T-helper 1 cell treated with Interleukin-12 subunit alpha and Interleukin-12 subunit beta and Interleukin-4 antibody, amounts not matched to agents 30 ng/mL and 1 ng/mL, for 36 hours (primary cell): ENCODE results near the gene KLK1. TPM values are rescaled to one million over a fixed set of nuclear protein-coding genes. Genes with fewer than 3 reads are reported as not detected.
"Not testable (repeated sequence)": the region's sequence is repeated elsewhere in the genome, so short reads cannot be mapped to it uniquely, and the experiment has no call there.

Experiments
- intact Hi-C: fragments of 100-400 bp; cut with micrococcal nuclease; formaldehyde crosslinking; loops from one replicate; pipeline ENCODE4 v1.15.1; 2024
- total RNA-seq: library from RNA; stranded (reverse); gene quantifications from 2 replicates; pipeline ENCODE4 v1.2.3, GENCODE V29; 2022

KLK1 gene
- total RNA-seq, 1 donor from 2014 or later = 1.6 TPM

- intact Hi-C loops = loop anchor here (1.0 kb wide), 2 partner anchors 13 to 18 kb away; no protein-coding TSS in a partner anchor
These were observed 5.4 kb downstream of the KLK1 start for GRCh38 chr19:50817941-50818858.

- intact Hi-C loops = no loop called here
These were observed 8.1 kb downstream of the KLK1 start for GRCh38 chr19:50815439-50815838.

- intact Hi-C loops = no loop called here
These were observed 8.7 kb downstream of the KLK1 start for GRCh38 chr19:50814883-50815282.

- intact Hi-C loops = no loop called here
These were observed 11.1 kb downstream of the KLK1 start for GRCh38 chr19:50812474-50812873.

GRCh38 chr19:50811622-50812238, 11.9 kb downstream of the KLK1 start:
- intact Hi-C loops = not testable (repeated sequence)

- intact Hi-C loops = loop anchor here (10.0 kb wide), 4 partner anchors 526 to 934 kb away; partner anchors contain the start of genes AKT1S1, C19orf84 and TBC1D17
These were observed 14.7 kb downstream of the KLK1 start for GRCh38 chr19:50808856-50809255.

- intact Hi-C loops = loop anchor here (1.0 to 10.0 kb wide), 14 partner anchors 14 to 930 kb away; partner anchors contain the start of genes AKT1S1, C19orf84, CTU1 and JOSD2
These were observed 18.9 kb downstream of the KLK1 start for GRCh38 chr19:50804420-50805272.

GRCh38 chr19:50803633-50804419, 19.8 kb downstream of the KLK1 start:
- intact Hi-C loops = loop anchor here (1.0 to 10.0 kb wide), 9 partner anchors 76 to 929 kb away; partner anchors contain the start of genes AKT1S1, C19orf84, CTU1 and JOSD2

GRCh38 chr19:50801107-50801506, 22.5 kb downstream of the KLK1 start:
- intact Hi-C loops = loop anchor here (10.0 kb wide), 4 partner anchors 534 to 926 kb away; partner anchors contain the start of genes AKT1S1, C19orf84 and TBC1D17

- intact Hi-C loops = no loop called here
These were observed 24.1 kb downstream of the KLK1 start for GRCh38 chr19:50799547-50799851.

- intact Hi-C loops = no loop called here
These were observed 24.7 kb downstream of the KLK1 start for GRCh38 chr19:50798659-50799546.

GRCh38 chr19:50797781-50798658, 25.6 kb downstream of the KLK1 start:
- intact Hi-C loops = no loop called here

GRCh38 chr19:50797429-50797780, 26.2 kb downstream of the KLK1 start:
- intact Hi-C loops = no loop called here

- intact Hi-C loops = no loop called here
These were observed 26.8 kb downstream of the KLK1 start for GRCh38 chr19:50796634-50797428.

GRCh38 chr19:50796128-50796633, 27.4 kb downstream of the KLK1 start:
- intact Hi-C loops = no loop called here

GRCh38 chr19:50795664-50796073, 27.9 kb downstream of the KLK1 start:
- intact Hi-C loops = no loop called here

GRCh38 chr19:50794876-50795663, 28.5 kb downstream of the KLK1 start:
- intact Hi-C loops = no loop called here
